Osteoblast (primary cell): ENCODE results near the gene FAM221B. TPM values are rescaled to one million over a fixed set of nuclear protein-coding genes. Genes with fewer than 3 reads are reported as not detected.

Experiments
- DNase-seq: peaks from one replicate; pipeline ENCODE4 v3.0.0; 2011; ENCODE audit warnings: low spot score, mixed read lengths; ENCODE audit not compliant: insufficient read length; ENCODE audit errors: missing footprints
- H2AFZ ChIP-seq: 2 replicates; pipeline ENCODE4 v1.6.0; 2011; ENCODE audit warnings: mild to moderate bottlenecking, low read length
- H3K27ac ChIP-seq: 2 replicates; pipeline ENCODE4 v1.5.1; 2011; ENCODE audit warnings: mild to moderate bottlenecking, low read depth, low read length, moderate library complexity
- H3K27me3 ChIP-seq: 2 replicates; pipeline ENCODE4 v1.6.0; 2012; ENCODE audit warnings: mild to moderate bottlenecking, control low read depth, inconsistent platforms, low read length, moderate library complexity; ENCODE audit not compliant: insufficient read depth
- H3K36me3 ChIP-seq: 2 replicates; pipeline ENCODE4 v1.5.1; 2011; ENCODE audit warnings: mild to moderate bottlenecking, low read length, control low read depth, moderate library complexity; ENCODE audit not compliant: insufficient read depth
- H3K4me1 ChIP-seq: 2 replicates; pipeline ENCODE4 v1.5.1; 2011; ENCODE audit warnings: mild to moderate bottlenecking, low read length, control low read depth, moderate library complexity; ENCODE audit not compliant: insufficient read depth
- H3K4me2 ChIP-seq: 2 replicates; pipeline ENCODE4 v1.6.0; 2011; ENCODE audit warnings: mild to moderate bottlenecking, low read length; ENCODE audit not compliant: insufficient read depth
- H3K4me3 ChIP-seq: fragments of 200-600 bp; sonication (generic); 3 replicates; pipeline ENCODE4 v1.5.1; 2012; ENCODE audit warnings: mild to moderate bottlenecking, low read length, inconsistent platforms; ENCODE audit not compliant: insufficient read depth
- H3K79me2 ChIP-seq: 2 replicates; pipeline ENCODE4 v1.6.0; 2012; ENCODE audit warnings: mild to moderate bottlenecking, low read length, control low read depth, inconsistent platforms; ENCODE audit not compliant: insufficient read depth
- H3K9me3 ChIP-seq: 2 replicates; pipeline ENCODE4 v1.5.1; 2011; ENCODE audit warnings: low read depth, low read length, control low read depth
- H4K20me1 ChIP-seq: 2 replicates; pipeline ENCODE4 v1.6.0; 2012; ENCODE audit warnings: mild to moderate bottlenecking, low read length, control low read depth; ENCODE audit not compliant: insufficient read depth
- small RNA-seq: library from RNA; depleted of rRNA; stranded (forward); fragments of <200 nt; gene quantifications from one replicate; pipeline ENCODE3, GENCODE V24; 2012
- total RNA-seq: library from RNA; depleted of rRNA; stranded (reverse); fragments of >200 nt; gene quantifications from 2 replicates; pipeline ENCODE4 v1.2.3, GENCODE V29; 2012
- TF ChIP-seq, protein P1 (sequence below): IDR thresholded peaks from 2 replicates; pipeline ENCODE4 v1.5.1; 2011; ENCODE audit warnings: mild to moderate bottlenecking, low read depth, low read length, moderate library complexity; ENCODE audit errors: extremely low read depth

The FAM221B gene
- total RNA-seq, 1 donor: not detected

DNA sequence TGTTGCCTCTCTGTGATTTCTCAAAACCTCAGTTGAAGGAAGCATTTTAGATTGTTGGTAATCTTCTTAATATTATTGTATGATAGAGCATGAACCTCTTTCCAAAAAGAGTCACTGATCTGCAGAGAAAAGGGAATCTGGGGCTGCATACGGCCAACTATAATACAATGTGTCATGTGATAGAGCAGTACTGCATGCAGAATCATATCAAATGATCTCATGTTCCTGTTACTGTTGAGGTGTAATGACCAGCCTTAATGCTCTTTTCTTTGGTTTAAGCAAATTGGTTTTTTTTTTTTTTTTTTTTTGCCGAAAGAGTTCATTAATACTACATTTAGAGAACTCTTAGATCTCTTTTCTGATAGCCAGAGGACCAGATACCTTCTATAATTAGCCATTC, 61.5 kb downstream of the FAM221B start:
- Histone ChIP-seq H3K27me3 (peaks cover 5% of the 10 kb centered on the region), H2AFZ (no peak overlapping the region), H3K79me2 (no peaks in the 10 kb centered on the region), H3K4me2 (no peak overlapping the region), H3K4me1 (peaks cover 11% of the 10 kb centered on the region), H3K9me3 (no peaks in the 10 kb centered on the region), H3K36me3 (no peaks in the 10 kb centered on the region), H4K20me1 (no peaks in the 10 kb centered on the region), H3K4me3 (no peak overlapping the region), H3K27ac (no peak overlapping the region)
- TF ChIP-seq, protein P1, sequence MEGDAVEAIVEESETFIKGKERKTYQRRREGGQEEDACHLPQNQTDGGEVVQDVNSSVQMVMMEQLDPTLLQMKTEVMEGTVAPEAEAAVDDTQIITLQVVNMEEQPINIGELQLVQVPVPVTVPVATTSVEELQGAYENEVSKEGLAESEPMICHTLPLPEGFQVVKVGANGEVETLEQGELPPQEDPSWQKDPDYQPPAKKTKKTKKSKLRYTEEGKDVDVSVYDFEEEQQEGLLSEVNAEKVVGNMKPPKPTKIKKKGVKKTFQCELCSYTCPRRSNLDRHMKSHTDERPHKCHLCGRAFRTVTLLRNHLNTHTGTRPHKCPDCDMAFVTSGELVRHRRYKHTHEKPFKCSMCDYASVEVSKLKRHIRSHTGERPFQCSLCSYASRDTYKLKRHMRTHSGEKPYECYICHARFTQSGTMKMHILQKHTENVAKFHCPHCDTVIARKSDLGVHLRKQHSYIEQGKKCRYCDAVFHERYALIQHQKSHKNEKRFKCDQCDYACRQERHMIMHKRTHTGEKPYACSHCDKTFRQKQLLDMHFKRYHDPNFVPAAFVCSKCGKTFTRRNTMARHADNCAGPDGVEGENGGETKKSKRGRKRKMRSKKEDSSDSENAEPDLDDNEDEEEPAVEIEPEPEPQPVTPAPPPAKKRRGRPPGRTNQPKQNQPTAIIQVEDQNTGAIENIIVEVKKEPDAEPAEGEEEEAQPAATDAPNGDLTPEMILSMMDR: no peak
- no peak for DNase-seq

Small RNA genes within 50 kb of the gene (small RNA-seq; reads per million reads assigned to genes)
- gene HINT2: not detected

Other genes starting within 250 kb of the FAM221B start
- 18.5 and 18.6 TPM in 2 replicates for gene TESK1, start 223.5 kb downstream of the FAM221B start, total RNA-seq
- gene CD72, start 210.3 kb downstream of the FAM221B start, total RNA-seq: 2.7 and 2.9 TPM in 2 replicates
- 0.36 TPM in 1 of 2 replicates, not detected in the other for gene SIT1, start 177.8 kb downstream of the FAM221B start, total RNA-seq
- 88,726 and 110,601 TPM in 2 replicates for gene RMRP, start 170.7 kb downstream of the FAM221B start, total RNA-seq
- 10.6 and 15.6 TPM in 2 replicates for gene CCDC107, start 170.4 kb downstream of the FAM221B start, total RNA-seq
- 0.36 and 0.88 TPM in 2 replicates for gene ARHGEF39, start 163.5 kb downstream of the FAM221B start, total RNA-seq
- not detected in 2 replicates for gene CA9, start 154.8 kb downstream of the FAM221B start, total RNA-seq
- gene TPM2, start 138.8 kb downstream of the FAM221B start, total RNA-seq: 911 and 946 TPM in 2 replicates
- gene TLN1, start 96.5 kb downstream of the FAM221B start, total RNA-seq: 306 and 376 TPM in 2 replicates
- 56.6 and 64.8 TPM in 2 replicates for gene CREB3, start 96.1 kb downstream of the FAM221B start, total RNA-seq
- gene GBA2, start 79.5 kb downstream of the FAM221B start, total RNA-seq: 29.5 and 31.1 TPM in 2 replicates
- 16.5 and 18.5 TPM in 2 replicates for gene RGP1, start 79.4 kb downstream of the FAM221B start, total RNA-seq
- not detected in 2 replicates for gene MSMP, start 74.5 kb downstream of the FAM221B start, total RNA-seq
- 16.6 and 20.3 TPM in 2 replicates for gene NPR2, start 37.1 kb downstream of the FAM221B start, total RNA-seq
- 0.88 and 2.2 TPM in 2 replicates for gene SPAG8, start 16.5 kb downstream of the FAM221B start, total RNA-seq
- gene HINT2, start 13.7 kb downstream of the FAM221B start, total RNA-seq: 17.0 and 17.4 TPM in 2 replicates
- gene TMEM8B, start 496 bp upstream of the FAM221B start, total RNA-seq: 2.1 and 2.5 TPM in 2 replicates
- gene OR13J1, start 41.7 kb upstream of the FAM221B start, total RNA-seq: not detected in 2 replicates
- 1.8 and 5.1 TPM in 2 replicates for gene HRCT1, start 77.5 kb upstream of the FAM221B start, total RNA-seq
- gene SPAAR, start 80.8 kb upstream of the FAM221B start, total RNA-seq: 0.29 and 0.72 TPM in 2 replicates
- gene OR2S2, start 129.4 kb upstream of the FAM221B start, total RNA-seq: under 0.01 TPM in 2 replicates
- 31.2 and 31.5 TPM in 2 replicates for gene RECK, start 208.2 kb upstream of the FAM221B start, total RNA-seq